ENCODE results near the gene LCT.
"Not testable (repeated sequence)": the region's sequence is repeated elsewhere in the genome, so short reads cannot be mapped to it uniquely, and the experiment has no call there.

LCT gene

GRCh38 chr2:135836596-135837270, at the start of gene LCT:
Gene LCT, minus strand, starts transcription at chr2:135837184. Its CDS starts 15 bp downstream, at chr2:135837169.
- DNase-seq = no peak

- DNase-seq = no peak
These were observed 48.7 kb upstream of the LCT start for GRCh38 chr2:135885709-135886108.

- no peak for DNase-seq
These were observed 45.4 kb upstream of the LCT start for GRCh38 chr2:135882415-135882814.

GRCh38 chr2:135876770-135877169, 39.8 kb upstream of the LCT start:
- not testable (repeated sequence) for DNase-seq

- peak; percentile 98 for DNase-seq
These were observed 39.2 kb upstream of the LCT start, which contains the start of gene MCM6 for GRCh38 chr2:135876066-135876711. Gene MCM6, minus strand, starts transcription at chr2:135876443. Its CDS starts 78 bp downstream, at chr2:135876365.

GRCh38 chr2:135875491-135876065, 38.6 kb upstream of the LCT start:
- DNase-seq = peak; percentile 11

- no peak for DNase-seq
These were observed 37.9 kb upstream of the LCT start for GRCh38 chr2:135874777-135875365.

- DNase-seq = no peak
These were observed 33.6 kb upstream of the LCT start for GRCh38 chr2:135870571-135870970.

- no peak for DNase-seq
These were observed 26.2 kb upstream of the LCT start for GRCh38 chr2:135863233-135863632.

GRCh38 chr2:135862718-135863117, 25.7 kb upstream of the LCT start:
- no peak for DNase-seq

- no peak for DNase-seq
These were observed 16.4 kb upstream of the LCT start for GRCh38 chr2:135853401-135853800.

- no peak for DNase-seq
These were observed 14.9 kb upstream of the LCT start for GRCh38 chr2:135851858-135852257.

- DNase-seq = no peak
These were observed 14.1 kb upstream of the LCT start for GRCh38 chr2:135850892-135851668.

GRCh38 chr2:135849087-135849486, 12.1 kb upstream of the LCT start:
- no peak for DNase-seq

GRCh38 chr2:135845997-135846396, 9.0 kb upstream of the LCT start:
- no peak for DNase-seq

- no peak for DNase-seq
These were observed 8.3 kb upstream of the LCT start for GRCh38 chr2:135845257-135845656.

- no peak for DNase-seq
These were observed 7.4 kb upstream of the LCT start for GRCh38 chr2:135844301-135844895.

- no peak for DNase-seq
These were observed 6.7 kb upstream of the LCT start for GRCh38 chr2:135843671-135844070.

- no peak for DNase-seq
These were observed 3.6 kb upstream of the LCT start for GRCh38 chr2:135840601-135841000.

- peak; percentile 5 for DNase-seq
These were observed 2.7 kb upstream of the LCT start for GRCh38 chr2:135839713-135840112.

GRCh38 chr2:135838502-135838901, 1.5 kb upstream of the LCT start:
- DNase-seq = no peak

GRCh38 chr2:135832891-135833290, 4.1 kb downstream of the LCT start:
- no peak for DNase-seq

Measured in NCI-H1694 treated with DMSO at 0.1 percent for 48 hours (cell line).